KMS-11 (cell line): ENCODE data around the gene SLX4.

Experiments used
- H2AFZ ChIP-seq: fragments of 200-600 bp; sonication (generic); 2 replicates; pipeline ENCODE4 v1.6.1; 2016; ENCODE audit warnings: antibody characterized with exemption, mixed run types, low read depth
- H3K27ac ChIP-seq: fragments of 200-600 bp; sonication (generic); 2 replicates; pipeline ENCODE4 v1.6.1; 2016; ENCODE audit warnings: mild to moderate bottlenecking, mixed run types
- H3K27me3 ChIP-seq: fragments of 200-600 bp; sonication (generic); 2 replicates; pipeline ENCODE4 v1.6.1; 2017; ENCODE audit warnings: mild to moderate bottlenecking, low read depth, mixed run types, moderate library complexity; ENCODE audit not compliant: insufficient read depth
- H3K36me3 ChIP-seq: fragments of 200-600 bp; sonication (generic); 2 replicates; pipeline ENCODE4 v1.6.1; 2017; ENCODE audit warnings: mild to moderate bottlenecking, mixed run types; ENCODE audit not compliant: insufficient read depth
- H3K4me1 ChIP-seq: fragments of 200-600 bp; sonication (generic); 2 replicates; pipeline ENCODE4 v1.6.1; 2016; ENCODE audit warnings: mild to moderate bottlenecking, low read depth, mixed run types; ENCODE audit not compliant: poor library complexity, severe bottlenecking
- H3K4me2 ChIP-seq: fragments of 200-600 bp; sonication (generic); 2 replicates; pipeline ENCODE4 v1.7.0; 2016; ENCODE audit warnings: mild to moderate bottlenecking, mixed run types
- H3K4me3 ChIP-seq: fragments of 200-600 bp; sonication (generic); IDR thresholded peaks from 2 replicates; pipeline ENCODE4 v1.6.1; 2017; ENCODE audit warnings: low read depth, low read length, mixed read lengths; ENCODE audit not compliant: insufficient read depth
- H3K79me2 ChIP-seq: fragments of 200-600 bp; sonication (generic); 2 replicates; pipeline ENCODE4 v1.6.1; 2016; ENCODE audit warnings: low read depth, mixed run types; ENCODE audit not compliant: insufficient read depth
- H3K9ac ChIP-seq: fragments of 200-600 bp; sonication (generic); 2 replicates; pipeline ENCODE4 v1.6.1; 2016; ENCODE audit warnings: mild to moderate bottlenecking, mixed run types
- H4K20me1 ChIP-seq: fragments of 200-600 bp; sonication (generic); 2 replicates; pipeline ENCODE4 v1.6.1; 2016; ENCODE audit warnings: mild to moderate bottlenecking, mixed run types; ENCODE audit not compliant: insufficient read depth
- TF ChIP-seq, protein P1 (sequence below): fragments of 200-600 bp; sonication (generic); conservative IDR thresholded peaks from 2 replicates; pipeline ENCODE4 v1.6.1; 2017; ENCODE audit warnings: low read depth, mild to moderate bottlenecking, antibody characterized with exemption, low read length, moderate library complexity, mixed read lengths

Gene SLX4

DNA sequence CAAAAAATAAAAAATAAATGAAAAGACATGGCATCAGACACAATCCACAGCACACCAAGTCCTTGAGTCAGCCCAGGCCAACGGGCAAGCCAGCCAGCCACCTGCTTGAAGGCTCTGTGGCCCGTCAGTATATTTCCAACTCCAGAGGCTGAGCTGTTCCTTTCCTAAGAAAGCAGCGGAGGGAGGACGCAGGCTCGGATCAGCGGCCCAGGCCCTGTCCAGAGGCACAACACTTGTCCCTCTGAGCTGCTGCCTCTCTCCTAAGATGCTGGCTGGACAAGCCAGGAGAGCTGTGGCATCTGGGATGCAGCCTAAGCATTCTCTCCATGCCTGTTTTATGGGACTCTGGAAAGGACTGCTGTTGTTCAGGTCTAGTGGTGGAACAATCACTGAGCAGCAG, 19.4 kb downstream of the SLX4 start:
- Histone ChIP-seq H3K4me3 (no peak overlapping the region), H3K4me1 (no peaks in the 10 kb centered on the region), H4K20me1 (no peaks in the 10 kb centered on the region), H3K36me3 (no peaks in the 10 kb centered on the region), H3K27ac (no peak overlapping the region), H3K79me2 (no peaks in the 10 kb centered on the region), H2AFZ (no peak overlapping the region), H3K4me2 (no peak overlapping the region), H3K9ac (no peak overlapping the region), H3K27me3 (no peaks in the 10 kb centered on the region)
- TF ChIP-seq, protein P1, sequence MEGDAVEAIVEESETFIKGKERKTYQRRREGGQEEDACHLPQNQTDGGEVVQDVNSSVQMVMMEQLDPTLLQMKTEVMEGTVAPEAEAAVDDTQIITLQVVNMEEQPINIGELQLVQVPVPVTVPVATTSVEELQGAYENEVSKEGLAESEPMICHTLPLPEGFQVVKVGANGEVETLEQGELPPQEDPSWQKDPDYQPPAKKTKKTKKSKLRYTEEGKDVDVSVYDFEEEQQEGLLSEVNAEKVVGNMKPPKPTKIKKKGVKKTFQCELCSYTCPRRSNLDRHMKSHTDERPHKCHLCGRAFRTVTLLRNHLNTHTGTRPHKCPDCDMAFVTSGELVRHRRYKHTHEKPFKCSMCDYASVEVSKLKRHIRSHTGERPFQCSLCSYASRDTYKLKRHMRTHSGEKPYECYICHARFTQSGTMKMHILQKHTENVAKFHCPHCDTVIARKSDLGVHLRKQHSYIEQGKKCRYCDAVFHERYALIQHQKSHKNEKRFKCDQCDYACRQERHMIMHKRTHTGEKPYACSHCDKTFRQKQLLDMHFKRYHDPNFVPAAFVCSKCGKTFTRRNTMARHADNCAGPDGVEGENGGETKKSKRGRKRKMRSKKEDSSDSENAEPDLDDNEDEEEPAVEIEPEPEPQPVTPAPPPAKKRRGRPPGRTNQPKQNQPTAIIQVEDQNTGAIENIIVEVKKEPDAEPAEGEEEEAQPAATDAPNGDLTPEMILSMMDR = no peak

DNA sequence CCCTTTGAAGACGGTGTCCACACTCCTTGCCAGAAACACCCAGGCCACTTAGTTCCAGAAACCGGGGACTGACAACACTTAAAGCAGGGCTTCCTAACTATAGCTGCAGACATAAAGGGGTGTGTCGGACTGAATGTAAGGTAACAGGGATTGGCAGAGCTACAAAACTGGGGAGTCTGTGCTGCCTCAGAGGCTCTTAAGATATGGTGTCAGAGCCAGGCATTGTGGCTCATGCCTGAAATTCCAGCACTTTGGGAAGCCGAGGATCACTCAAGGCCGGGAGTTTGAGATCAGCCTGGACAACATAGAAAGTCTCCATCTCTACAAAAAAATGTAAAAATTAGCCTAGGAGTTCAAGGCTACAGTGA, 20.0 kb downstream of the SLX4 start:
- Histone ChIP-seq H3K4me2 (no peak overlapping the region), H3K79me2 (no peaks in the 10 kb centered on the region), H3K9ac (no peak overlapping the region), H3K27ac (no peak overlapping the region), H3K4me3 (no peak overlapping the region), H4K20me1 (no peaks in the 10 kb centered on the region), H3K4me1 (no peaks in the 10 kb centered on the region), H2AFZ (no peak overlapping the region), H3K27me3 (no peaks in the 10 kb centered on the region), H3K36me3 (no peaks in the 10 kb centered on the region)
- TF ChIP-seq, protein P1 = no peak

DNA sequence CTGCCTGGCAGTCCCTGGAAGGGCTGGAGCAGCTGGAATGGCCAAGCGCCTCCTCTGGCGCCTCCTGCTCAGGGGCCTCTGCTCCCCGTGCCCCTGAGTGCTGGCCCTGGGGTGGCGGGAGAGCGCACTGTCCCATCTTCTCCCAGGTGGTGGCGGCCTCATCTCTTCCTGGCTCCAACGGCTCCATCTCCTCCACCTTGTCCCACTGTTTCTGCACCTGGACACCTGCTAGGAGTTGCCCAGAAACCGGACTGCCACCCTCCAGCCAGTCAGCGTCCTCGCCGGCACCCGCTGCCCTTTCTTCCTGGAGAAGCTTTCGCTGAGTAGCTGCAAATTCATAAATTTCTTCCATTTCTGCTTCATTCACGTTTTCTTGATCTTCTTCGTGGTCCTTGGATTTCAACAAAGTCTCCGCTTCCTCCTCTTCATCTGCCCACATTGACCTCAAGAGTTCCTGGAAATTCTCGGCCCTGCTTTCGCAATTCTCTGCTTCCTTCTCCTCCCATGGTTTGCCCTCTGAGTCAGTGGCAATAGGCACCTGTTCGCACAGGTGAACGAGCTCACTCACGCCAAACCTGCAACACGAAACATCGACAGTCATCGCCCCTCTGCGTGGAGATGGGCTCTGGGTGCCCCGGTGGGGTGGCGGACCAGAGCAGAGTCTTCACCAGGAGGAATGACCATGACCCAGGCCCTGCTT, 20.5 kb downstream of the SLX4 start:
- H3K27me3 ChIP-seq = no peaks in the 10 kb centered on the region
- no peaks in the 10 kb centered on the region for H3K36me3 ChIP-seq
- no peak overlapping the region for H3K27ac ChIP-seq
- H4K20me1 ChIP-seq = no peaks in the 10 kb centered on the region
- H3K4me1 ChIP-seq = no peaks in the 10 kb centered on the region
- H3K79me2 ChIP-seq = no peaks in the 10 kb centered on the region
- TF ChIP-seq, protein P1 = no peak
- H3K9ac ChIP-seq = no peak overlapping the region
- no peak overlapping the region for H3K4me2 ChIP-seq
- no peak overlapping the region for H2AFZ ChIP-seq
- no peak overlapping the region for H3K4me3 ChIP-seq

DNA sequence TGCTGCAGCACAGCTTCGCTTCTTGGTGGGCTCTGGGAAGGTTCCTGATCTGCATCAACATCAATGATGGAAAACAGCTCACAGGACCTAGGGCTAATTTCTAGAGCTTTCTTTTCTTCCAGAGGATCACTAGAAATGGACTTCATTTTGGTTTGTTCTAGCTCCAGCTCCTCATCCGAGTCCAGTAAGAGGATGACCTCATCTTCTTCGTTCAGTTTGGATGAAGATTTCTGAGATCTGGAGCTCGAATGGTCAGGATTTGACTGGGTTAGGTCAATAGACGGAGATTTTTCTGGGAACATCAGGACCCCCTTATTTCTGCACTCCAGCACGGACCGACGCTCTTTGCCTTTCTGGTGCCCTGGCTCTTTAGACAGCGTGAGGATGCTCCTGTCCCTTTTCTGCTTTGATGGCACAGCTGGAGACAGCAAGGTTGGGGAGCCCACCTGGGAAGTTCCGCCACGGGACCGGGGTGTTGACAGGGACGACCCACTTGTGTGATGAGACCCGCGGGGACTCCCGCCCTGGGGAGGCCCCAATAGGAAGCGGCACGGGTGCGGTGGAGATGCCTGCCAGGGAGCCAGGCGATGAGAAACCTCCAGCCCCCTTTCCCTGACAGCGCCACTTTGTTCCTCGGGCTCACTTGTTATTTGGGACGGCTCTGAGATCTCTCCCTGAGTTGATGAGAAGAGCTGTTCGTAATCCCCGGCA, 21.3 kb downstream of the SLX4 start:
- Histone ChIP-seq H3K9ac (no peak overlapping the region), H3K4me2 (no peak overlapping the region), H4K20me1 (no peaks in the 10 kb centered on the region)

More for the DNA sequence above, 21.3 kb downstream of the SLX4 start:
- TF ChIP-seq, protein P1 = no peak
- no peaks in the 10 kb centered on the region for H3K27me3 ChIP-seq
- H3K36me3 ChIP-seq = no peaks in the 10 kb centered on the region
- no peaks in the 10 kb centered on the region for H3K79me2 ChIP-seq
- no peaks in the 10 kb centered on the region for H3K4me1 ChIP-seq
- no peak overlapping the region for H2AFZ ChIP-seq
- no peak overlapping the region for H3K27ac ChIP-seq
- H3K4me3 ChIP-seq = no peak overlapping the region
